Cerebellar nuclear complex (tissue), 1 donor: ENCODE measurements around the gene GNAQ.

Source experiments
- DNase-seq, 2 experiments: peaks; one replicate each; lab custom pipeline; 2025; lab: John Stamatoyannopoulos, UW

GNAQ gene

GRCh38 chr9:78003730-78004129, 27.9 kb downstream of the GNAQ start:
- DNase-seq = no peak

DNA sequence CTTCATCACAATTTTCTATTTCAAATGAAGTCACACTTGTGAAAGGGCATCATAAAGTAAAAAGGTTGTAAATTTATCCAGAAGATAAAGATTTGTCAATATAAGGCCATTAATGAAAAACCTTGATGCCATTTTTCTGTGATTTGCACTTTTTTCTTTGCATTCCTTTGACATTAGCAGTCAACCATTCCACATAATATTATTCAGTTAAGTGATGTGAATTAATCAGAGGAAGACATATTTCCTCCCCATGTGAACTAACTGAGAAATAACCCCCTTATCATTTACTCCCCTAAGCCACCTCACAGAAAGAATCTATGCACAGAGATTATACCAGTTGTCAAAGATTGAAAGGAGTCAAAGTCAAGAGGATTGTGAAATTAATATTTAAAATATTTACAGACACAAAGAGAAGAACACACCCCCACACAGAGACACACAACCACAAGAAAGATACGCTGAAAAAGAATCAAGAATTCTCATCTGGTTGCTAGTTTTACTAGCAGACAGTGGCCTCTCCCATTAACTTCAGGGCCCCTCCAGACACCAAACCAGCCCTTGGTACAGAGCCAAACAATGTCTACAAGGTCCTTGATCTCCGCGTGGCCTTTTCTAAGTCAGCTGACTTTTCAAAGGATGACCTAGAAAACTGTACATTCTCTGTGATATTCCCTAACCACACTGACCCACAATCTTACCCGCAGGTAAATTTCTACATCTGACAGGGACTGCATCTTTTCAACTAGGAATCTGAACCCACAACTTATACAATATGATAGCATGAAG, 29.5 kb downstream of the GNAQ start:
- no peak for DNase-seq

DNA sequence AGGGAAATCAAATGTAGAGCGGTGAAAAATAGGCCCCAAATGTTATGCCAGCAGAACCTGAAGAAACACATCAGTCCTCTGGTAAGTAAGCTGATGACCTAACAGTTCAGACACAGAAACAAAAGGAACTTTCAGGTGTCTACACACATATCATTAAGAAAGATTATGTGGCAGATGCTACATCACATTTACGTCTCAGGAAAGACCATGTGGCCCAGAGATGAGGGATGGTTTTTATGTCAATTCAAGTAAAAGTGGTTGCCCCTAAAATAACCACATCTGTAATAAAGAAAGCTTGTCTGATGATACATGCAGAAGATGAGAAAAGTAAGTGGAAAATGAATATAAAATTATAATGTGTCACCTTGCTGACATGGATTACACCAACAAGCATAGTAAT, 31.4 kb downstream of the GNAQ start:
- DNase-seq = no peak

GRCh38 chr9:77999231-77999631, 32.4 kb downstream of the GNAQ start:
- no peak for DNase-seq

DNA sequence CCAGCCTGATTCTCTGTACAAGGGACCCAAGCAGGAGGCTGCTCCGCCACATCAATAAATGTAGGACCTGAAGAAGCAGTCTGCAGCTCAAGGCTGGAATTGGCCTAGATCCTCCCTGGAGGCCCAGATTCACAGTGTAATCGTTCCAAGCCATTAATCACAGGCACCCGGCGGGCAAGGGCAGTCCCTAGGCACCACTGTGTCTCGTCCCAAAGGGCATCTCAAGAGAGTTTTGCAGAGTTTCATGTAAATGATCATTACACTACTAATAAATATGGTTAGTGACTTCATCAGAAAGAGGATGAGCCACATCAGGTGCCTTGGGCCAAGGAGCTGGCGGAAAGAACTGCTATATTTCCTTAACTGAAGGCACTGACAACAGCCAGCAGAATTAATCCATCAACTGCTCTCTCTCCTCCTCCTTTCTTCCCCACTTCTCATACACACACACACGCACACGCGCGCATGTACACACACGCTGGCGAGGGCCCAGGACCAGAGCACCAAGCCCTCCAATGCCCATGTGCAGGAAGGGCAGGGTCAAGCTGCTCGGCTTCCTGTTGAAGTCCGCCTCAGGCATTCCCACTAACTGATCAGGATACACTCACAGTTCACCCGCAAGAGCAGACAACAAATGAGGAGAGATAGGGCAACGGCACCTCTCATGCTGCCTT, 33.9 kb downstream of the GNAQ start:
- no peak for DNase-seq

DNA sequence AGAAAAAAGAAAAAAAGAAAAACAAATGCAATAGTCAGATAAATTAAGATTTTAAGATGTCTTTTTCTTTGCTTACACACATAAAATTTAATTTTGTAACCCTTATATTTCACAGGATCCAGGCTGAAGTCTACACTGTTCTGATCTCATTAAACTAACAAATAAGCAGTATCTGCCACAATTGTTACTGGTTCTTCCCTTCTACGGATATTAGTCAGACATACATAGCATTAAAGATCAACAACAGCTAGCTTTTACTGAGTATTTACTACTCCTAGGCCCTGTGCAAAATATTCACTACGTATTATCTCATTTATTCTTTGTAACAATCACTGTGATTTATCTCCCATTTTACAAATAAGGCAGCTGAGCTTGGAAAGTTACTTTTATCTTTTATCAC, 34.9 kb downstream of the GNAQ start:
- no peak for DNase-seq

GRCh38 chr9:77991191-77991590, 40.4 kb downstream of the GNAQ start:
- DNase-seq = no peak

DNA sequence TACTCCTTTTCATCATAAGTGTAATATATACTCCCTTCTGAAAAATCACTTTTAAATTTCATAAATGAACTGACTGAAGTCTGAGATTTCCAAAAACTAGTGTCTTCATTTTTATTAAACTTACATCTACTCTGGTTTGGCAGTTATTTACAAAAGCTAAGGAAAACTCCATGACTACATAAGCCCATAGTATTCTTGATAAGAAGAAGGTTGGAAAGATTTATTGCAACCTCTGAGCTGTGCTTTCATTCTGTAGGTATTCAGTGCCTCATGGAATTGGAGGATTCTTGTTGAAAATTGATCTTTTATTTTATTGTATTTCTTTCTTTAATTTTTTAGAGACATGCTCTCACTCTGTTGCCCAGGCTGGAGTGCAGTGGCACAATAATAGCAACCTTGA, 41.7 kb downstream of the GNAQ start:
- no peak for DNase-seq

- DNase-seq = no peak
Measured at GRCh38 chr9:77989458-77989857, 42.2 kb downstream of the GNAQ start.

DNA sequence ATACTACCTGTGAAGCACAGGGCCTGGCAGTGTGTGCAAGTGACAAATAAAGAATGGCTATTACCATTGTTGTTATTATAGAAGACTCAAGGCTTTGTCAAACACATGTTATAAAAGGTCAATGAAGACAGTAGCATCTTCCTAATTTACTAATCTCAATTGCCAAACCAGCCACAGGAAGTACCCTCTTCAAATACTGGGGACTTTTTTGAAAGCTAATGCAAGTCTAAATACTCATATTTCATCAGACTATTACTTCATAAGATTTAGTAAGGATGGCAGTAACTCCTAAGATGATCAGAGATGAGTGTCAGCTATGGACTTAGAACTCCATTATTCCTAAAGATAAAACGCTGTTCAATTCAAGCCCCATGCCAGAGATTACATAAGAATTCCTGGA, 43.0 kb downstream of the GNAQ start:
- DNase-seq = no peak

GRCh38 chr9:77987880-77988525, 43.6 kb downstream of the GNAQ start:
- DNase-seq = no peak

GRCh38 chr9:77987081-77987656, 44.4 kb downstream of the GNAQ start:
- no peak for DNase-seq

GRCh38 chr9:77985996-77986395, 45.6 kb downstream of the GNAQ start:
- DNase-seq = no peak

- no peak for DNase-seq
Measured at GRCh38 chr9:77983320-77983662, 48.3 kb downstream of the GNAQ start.

DNA sequence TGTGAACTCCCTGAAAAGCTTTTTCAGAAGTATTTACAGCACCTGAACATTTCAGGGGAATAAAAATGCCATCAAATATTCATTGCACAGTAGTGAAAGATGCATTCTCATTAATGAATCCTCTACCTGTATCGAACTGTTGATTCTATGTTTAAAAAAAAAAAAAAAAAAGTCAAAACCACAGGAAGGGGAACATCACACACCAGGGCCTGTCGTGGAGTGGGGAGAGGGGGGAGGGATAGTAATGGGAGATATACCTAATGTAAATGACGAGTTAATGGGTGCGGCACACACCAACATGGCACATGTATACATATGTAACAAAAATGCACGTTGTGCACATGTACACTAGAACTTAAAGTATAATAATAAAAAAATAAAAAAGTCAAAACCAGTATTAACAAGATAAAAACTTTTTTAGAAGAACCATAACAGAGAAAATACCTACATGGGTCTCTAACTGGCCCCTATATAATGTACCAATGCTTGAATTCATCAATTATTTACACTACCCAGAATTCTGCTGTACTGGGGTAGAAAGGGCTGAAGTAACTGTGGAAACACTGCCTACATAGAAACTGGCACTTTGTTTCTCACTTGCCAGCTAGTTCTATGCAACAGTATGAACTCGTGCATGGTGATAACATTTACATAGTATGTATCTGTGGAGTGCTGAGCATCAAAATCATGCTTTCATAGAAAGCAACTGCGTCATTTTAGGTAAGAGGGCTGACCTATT, 48.9 kb downstream of the GNAQ start:
- DNase-seq = no peak

DNA sequence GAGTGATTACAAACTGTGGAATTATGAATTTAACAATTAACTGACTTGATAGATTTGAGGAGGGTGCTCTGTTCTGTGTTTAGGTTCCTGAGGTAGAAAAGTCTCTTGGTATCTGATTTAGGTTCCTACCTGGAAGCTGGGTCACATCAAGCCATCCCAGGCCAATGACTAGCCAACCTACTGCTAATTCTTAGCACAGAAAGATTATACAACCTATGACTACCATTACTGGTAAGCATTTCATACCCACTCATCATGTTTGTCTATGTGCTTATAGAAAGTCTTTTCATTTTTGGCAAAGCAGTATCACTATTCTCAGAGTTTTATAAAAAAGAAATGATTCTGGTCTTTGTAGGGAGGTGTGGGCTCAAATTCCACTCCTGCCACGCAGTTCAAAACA, 49.7 kb downstream of the GNAQ start:
- DNase-seq = no peak

- DNase-seq = no peak
Measured at GRCh38 chr9:77981332-77981731, 50.3 kb downstream of the GNAQ start.

GRCh38 chr9:77980622-77981021, 51.0 kb downstream of the GNAQ start:
- DNase-seq = no peak

GRCh38 chr9:77978086-77978781, 53.4 kb downstream of the GNAQ start:
- no peak for DNase-seq

DNA sequence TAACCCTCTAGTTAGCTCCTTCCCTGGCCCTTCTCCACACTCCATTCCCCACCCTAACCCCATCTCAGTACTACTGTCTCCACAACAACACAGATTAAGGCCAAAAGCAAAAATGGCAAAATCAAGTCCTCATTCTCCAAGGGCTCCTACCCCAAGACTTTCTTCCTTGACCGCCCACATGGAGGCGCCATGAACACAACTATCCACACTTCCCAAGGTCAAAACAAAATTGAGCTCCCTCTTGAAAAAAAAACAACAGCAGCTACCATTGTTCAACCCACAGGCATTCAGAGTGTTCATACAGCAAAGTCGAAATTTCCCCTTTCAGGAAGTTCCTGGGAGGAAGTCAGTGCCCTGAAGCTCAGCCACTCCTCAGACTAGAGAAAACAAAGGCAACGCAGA, 54.4 kb downstream of the GNAQ start:
- DNase-seq = no peak

- no peak for DNase-seq
Measured at GRCh38 chr9:77975806-77976205, 55.8 kb downstream of the GNAQ start.

DNA sequence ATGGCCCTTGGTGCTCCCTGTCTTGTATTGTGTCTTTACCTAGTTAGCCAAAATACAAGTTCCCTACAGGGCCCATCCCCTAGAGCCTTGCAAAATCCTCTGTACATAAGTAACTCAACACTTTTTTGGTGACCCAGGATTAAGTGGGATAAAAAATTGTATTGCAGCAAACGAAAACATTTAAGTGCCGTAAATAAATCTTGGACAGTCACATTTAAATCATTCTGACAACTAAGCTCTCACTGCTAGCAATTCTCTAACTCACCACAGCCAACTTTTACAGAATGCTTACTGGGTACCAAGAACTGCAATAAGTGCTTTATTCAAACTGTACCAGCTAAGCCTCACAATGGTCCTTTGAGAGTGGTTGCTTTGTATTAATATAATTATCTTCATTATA, 56.6 kb downstream of the GNAQ start:
- no peak for DNase-seq
